Adrenal gland (tissue), 5 donors: ENCODE data around the gene ALX4.

Experiments
- POLR2A ChIP-seq, 2 donors: fragments of 450-650 bp; IDR thresholded peaks; one replicate each; pipeline ENCODE4 v1.6.1; 2017; ENCODE audit warnings: antibody characterized with exemption in 2 of 2, mild to moderate bottlenecking in 2 of 2, moderate library complexity in 1 of 2
- TF ChIP-seq, protein P1 (sequence below), 6 experiments: fragments of 450-650 bp in 4 of 6; fragments of 200-600 bp in 2 of 6; sonication (generic) in 1 of 6; IDR thresholded peaks; 1 replicate in 5 of 6; 2 replicates in 1 of 6; pipeline versions ENCODE4 v1.5.1 to v1.8.0; 2016 to 2021; ENCODE audit warnings: antibody characterized with exemption in 6 of 6, mild to moderate bottlenecking in 2 of 6, moderate library complexity in 1 of 6
- donor health status: DM: no; HTN: no; CAD: no.

DNA sequence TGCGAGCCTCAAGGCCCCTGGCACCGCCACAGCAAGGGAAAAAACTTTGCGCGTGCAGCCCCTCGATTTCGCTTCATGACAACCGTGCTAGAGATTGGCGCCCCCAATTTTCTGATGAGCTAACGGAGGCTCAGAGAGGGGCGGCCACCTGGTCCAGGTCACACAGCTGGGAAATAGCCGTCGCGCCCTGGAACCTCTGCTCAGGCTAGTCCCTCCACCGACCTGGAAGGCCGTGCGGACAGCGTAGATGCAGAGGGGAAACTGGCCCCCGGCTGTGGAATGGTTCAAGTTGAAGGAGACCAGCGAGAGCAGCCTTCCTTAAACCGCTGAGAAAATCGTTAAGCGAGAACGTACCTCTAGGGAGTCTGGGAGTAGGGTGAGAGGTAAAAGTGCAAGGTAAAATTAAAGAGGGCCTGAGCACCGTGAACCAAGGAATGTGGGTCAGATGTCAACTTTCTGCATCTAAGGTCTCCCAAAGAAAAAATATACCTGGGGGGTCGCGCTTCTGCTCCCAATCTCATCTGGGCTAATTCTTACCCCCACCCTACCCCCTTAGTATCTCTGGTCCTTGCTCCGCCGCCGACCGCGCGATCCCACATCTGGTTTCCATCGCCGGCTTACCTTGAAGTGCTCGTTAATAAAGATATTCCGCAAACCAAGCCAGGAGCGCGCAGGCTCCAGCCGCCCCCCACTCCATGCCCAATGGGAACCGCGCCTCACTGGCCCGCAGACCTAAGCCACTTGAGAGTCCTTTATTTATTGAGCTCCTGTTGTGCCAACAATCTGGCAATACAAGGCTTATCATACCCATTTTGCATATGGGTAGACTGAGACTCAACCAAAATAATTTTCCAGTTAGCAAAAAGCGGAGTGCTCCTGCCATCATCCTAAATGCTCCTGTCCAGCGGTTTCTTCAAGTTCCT, 1.7 kb upstream of the ALX4 start:
- TF ChIP-seq, protein P1, sequence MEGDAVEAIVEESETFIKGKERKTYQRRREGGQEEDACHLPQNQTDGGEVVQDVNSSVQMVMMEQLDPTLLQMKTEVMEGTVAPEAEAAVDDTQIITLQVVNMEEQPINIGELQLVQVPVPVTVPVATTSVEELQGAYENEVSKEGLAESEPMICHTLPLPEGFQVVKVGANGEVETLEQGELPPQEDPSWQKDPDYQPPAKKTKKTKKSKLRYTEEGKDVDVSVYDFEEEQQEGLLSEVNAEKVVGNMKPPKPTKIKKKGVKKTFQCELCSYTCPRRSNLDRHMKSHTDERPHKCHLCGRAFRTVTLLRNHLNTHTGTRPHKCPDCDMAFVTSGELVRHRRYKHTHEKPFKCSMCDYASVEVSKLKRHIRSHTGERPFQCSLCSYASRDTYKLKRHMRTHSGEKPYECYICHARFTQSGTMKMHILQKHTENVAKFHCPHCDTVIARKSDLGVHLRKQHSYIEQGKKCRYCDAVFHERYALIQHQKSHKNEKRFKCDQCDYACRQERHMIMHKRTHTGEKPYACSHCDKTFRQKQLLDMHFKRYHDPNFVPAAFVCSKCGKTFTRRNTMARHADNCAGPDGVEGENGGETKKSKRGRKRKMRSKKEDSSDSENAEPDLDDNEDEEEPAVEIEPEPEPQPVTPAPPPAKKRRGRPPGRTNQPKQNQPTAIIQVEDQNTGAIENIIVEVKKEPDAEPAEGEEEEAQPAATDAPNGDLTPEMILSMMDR (IDR thresholded peaks at IDR 0.05), result no peak
- no peak for TF ChIP-seq POLR2A (IDR thresholded peaks at IDR 0.05)
